SU-DHL-6 (cell line): ENCODE measurements around the gene RTN4.

ENCODE experiments used
- EZH2phosphoT487 ChIP-seq: fragments of 200-600 bp; sonication (generic), shearing (Covaris generic); conservative IDR thresholded peaks from 2 replicates; pipeline ENCODE4 v1.6.1; 2018; ENCODE audit warnings: mild to moderate bottlenecking, antibody characterized with exemption, low read length, moderate library complexity, mixed read lengths
- TF ChIP-seq, protein P1 (sequence below): fragments of 200-600 bp; sonication (generic); IDR thresholded peaks from one replicate; pipeline ENCODE4 v1.5.1; 2017; ENCODE audit warnings: antibody characterized with exemption, mild to moderate bottlenecking, low read length, moderate library complexity; ENCODE audit not compliant: insufficient read depth, poor library complexity, severe bottlenecking

DNA sequence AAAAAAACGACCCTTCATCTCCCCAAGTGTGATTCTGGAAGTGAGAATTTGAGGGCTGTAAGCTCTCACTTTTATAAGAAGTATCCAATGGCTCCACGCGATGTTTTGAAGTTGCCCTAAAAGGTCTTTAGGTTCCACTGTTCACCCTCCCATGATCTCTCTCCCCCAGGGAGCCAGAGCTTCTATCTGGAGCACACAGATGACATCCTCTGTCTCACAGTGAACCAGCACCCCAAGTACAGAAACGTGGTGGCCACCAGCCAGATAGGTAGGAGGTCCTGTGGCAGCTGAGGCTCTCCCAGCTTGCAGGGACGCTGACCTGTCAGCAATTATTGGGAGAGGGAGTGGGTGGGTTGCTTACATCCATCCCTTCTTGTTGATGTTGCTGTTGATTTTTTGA lies 97.8 kb downstream of the RTN4 start:
- TF ChIP-seq, protein P1, sequence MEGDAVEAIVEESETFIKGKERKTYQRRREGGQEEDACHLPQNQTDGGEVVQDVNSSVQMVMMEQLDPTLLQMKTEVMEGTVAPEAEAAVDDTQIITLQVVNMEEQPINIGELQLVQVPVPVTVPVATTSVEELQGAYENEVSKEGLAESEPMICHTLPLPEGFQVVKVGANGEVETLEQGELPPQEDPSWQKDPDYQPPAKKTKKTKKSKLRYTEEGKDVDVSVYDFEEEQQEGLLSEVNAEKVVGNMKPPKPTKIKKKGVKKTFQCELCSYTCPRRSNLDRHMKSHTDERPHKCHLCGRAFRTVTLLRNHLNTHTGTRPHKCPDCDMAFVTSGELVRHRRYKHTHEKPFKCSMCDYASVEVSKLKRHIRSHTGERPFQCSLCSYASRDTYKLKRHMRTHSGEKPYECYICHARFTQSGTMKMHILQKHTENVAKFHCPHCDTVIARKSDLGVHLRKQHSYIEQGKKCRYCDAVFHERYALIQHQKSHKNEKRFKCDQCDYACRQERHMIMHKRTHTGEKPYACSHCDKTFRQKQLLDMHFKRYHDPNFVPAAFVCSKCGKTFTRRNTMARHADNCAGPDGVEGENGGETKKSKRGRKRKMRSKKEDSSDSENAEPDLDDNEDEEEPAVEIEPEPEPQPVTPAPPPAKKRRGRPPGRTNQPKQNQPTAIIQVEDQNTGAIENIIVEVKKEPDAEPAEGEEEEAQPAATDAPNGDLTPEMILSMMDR = no peak
- TF ChIP-seq EZH2phosphoT487 = no peak
